GM18508 (cell line): ENCODE data around the gene ZSCAN12.

Source experiments
- ATAC-seq: cut with Tn5 transposase; IDR thresholded peaks from one replicate; pipeline ENCODE4 v1.9.1; 2021; ENCODE audit warnings: moderate number of reproducible peaks; ENCODE audit not compliant: insufficient read depth, unreplicated experiment

The ZSCAN12 gene

GRCh38 chr6:28355743-28356665 lies 43.5 kb downstream of the ZSCAN12 start:
- ATAC-seq: peak; percentile 67

- no peak for ATAC-seq
Measured at GRCh38 chr6:28354688-28355554, 44.6 kb downstream of the ZSCAN12 start.

GRCh38 chr6:28353981-28354676 lies 45.4 kb downstream of the ZSCAN12 start:
- no peak for ATAC-seq

- no peak for ATAC-seq
Measured at GRCh38 chr6:28353356-28353755, 46.2 kb downstream of the ZSCAN12 start.

GRCh38 chr6:28351493-28351925 lies 48.0 kb downstream of the ZSCAN12 start:
- ATAC-seq: no peak

GRCh38 chr6:28351087-28351486 lies 48.5 kb downstream of the ZSCAN12 start:
- no peak for ATAC-seq

- peak; percentile 82 for ATAC-seq
Measured at GRCh38 chr6:28349892-28350737, 49.4 kb downstream of the ZSCAN12 start, which contains the start of gene ZKSCAN3. Gene ZKSCAN3 (plus strand): TSS chr6:28349947. CDS start chr6:28359587, 9,640 bp downstream.

GRCh38 chr6:28349344-28349891 lies 50.1 kb downstream of the ZSCAN12 start:
- ATAC-seq: no peak

- no peak for ATAC-seq
Measured at GRCh38 chr6:28347119-28347518, 52.4 kb downstream of the ZSCAN12 start.

GRCh38 chr6:28345201-28345600 lies 54.3 kb downstream of the ZSCAN12 start:
- no peak for ATAC-seq

- no peak for ATAC-seq
Measured at GRCh38 chr6:28343898-28344677, 55.5 kb downstream of the ZSCAN12 start.

GRCh38 chr6:28340310-28341095 lies 59.0 kb downstream of the ZSCAN12 start:
- ATAC-seq: no peak

GRCh38 chr6:28337121-28337520 lies 62.4 kb downstream of the ZSCAN12 start:
- ATAC-seq: no peak

GRCh38 chr6:28336284-28337120 lies 63.0 kb downstream of the ZSCAN12 start:
- ATAC-seq: no peak

- ATAC-seq: peak; percentile 79
Measured at GRCh38 chr6:28335564-28336283, 63.8 kb downstream of the ZSCAN12 start, which contains the start of gene ZSCAN31. Gene ZSCAN31 (minus strand): TSS chr6:28336148. CDS start chr6:28329683, 6,465 bp downstream.

GRCh38 chr6:28335040-28335563 lies 64.4 kb downstream of the ZSCAN12 start:
- ATAC-seq: no peak
